Vagina (tissue), 2 donors: Measurements from ENCODE around the gene THEM5.

ENCODE experiments used
- POLR2A ChIP-seq, 2 donors: fragments of 450-650 bp; IDR thresholded peaks; one replicate each; pipeline ENCODE4 v1.6.1; 2017; ENCODE audit warnings: antibody characterized with exemption in 2 of 2, mild to moderate bottlenecking in 2 of 2, moderate library complexity in 2 of 2
- POLR2AphosphoS5 ChIP-seq, 2 donors: sonication (generic); formaldehyde crosslinking; IDR thresholded peaks; one replicate each; pipeline ENCODE4 v1.9.0; 2017; ENCODE audit warnings: antibody characterized with exemption in 2 of 2, mild to moderate bottlenecking in 2 of 2, low read depth in 1 of 2; ENCODE audit not compliant: insufficient read depth in 1 of 2
- TF ChIP-seq, protein P1 (sequence below), 3 experiments: fragments of 450-650 bp in 2 of 3; fragments of 200-600 bp in 1 of 3; sonication (generic) in 1 of 3; IDR thresholded peaks; one replicate each; pipeline ENCODE4 v1.5.1; 2017 to 2019; ENCODE audit warnings: antibody characterized with exemption in 3 of 3, mild to moderate bottlenecking in 2 of 3, moderate library complexity in 2 of 3

DNA sequence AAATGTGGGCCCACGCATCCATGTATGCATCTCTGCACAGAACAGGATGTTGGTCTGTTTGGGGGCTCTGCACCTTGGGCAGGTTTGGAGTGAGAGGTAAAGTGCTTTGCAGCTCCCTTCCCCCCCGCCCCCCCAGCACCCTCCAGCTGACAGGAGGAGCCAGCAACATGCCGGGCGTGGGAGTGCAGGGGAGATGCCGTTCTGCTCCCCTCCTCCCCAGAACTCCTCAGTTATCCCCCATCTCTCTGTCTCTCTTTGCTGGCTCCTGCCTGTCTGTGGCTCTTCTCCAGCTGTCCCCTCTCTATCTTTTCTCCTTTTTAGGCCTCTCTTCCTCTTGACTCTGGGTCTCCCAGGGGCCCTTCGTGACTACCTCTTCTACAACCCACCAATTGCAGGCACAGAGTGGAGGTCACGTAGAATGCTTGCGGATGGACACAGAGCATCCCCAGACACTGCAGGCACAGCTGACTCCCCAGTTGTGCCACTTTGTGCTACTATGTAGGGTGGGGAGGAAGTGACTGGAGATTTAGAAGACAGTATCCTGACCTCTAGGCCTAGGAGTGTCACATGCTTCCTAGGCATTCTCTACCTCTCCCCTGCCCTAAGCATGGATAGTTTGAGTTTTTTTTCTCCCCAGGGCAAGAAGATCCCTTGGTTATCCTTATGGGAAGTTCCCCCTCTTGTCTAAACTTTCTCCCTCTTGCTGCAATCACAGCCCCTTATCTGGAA, 20.2 kb downstream of the THEM5 start:
- TF ChIP-seq, protein P1, sequence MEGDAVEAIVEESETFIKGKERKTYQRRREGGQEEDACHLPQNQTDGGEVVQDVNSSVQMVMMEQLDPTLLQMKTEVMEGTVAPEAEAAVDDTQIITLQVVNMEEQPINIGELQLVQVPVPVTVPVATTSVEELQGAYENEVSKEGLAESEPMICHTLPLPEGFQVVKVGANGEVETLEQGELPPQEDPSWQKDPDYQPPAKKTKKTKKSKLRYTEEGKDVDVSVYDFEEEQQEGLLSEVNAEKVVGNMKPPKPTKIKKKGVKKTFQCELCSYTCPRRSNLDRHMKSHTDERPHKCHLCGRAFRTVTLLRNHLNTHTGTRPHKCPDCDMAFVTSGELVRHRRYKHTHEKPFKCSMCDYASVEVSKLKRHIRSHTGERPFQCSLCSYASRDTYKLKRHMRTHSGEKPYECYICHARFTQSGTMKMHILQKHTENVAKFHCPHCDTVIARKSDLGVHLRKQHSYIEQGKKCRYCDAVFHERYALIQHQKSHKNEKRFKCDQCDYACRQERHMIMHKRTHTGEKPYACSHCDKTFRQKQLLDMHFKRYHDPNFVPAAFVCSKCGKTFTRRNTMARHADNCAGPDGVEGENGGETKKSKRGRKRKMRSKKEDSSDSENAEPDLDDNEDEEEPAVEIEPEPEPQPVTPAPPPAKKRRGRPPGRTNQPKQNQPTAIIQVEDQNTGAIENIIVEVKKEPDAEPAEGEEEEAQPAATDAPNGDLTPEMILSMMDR (IDR thresholded peaks at IDR 0.05), result no peak
- TF ChIP-seq POLR2A (IDR thresholded peaks at IDR 0.05) (no peak), POLR2AphosphoS5 (IDR thresholded peaks at IDR 0.05; ENCODE audit: insufficient read depth in 1 of 2, low read depth in 1 of 2) (no peak)
